Suprapubic skin (tissue), 4 donors: ENCODE results near the gene AAR2.

Experiments
- POLR2A ChIP-seq, 2 donors: fragments of 450-650 bp; IDR thresholded peaks; one replicate each; pipeline ENCODE4 v1.6.1; 2017; ENCODE audit warnings: antibody characterized with exemption in 2 of 2, mild to moderate bottlenecking in 2 of 2, moderate library complexity in 2 of 2
- POLR2AphosphoS5 ChIP-seq, 3 donors: sonication (generic); formaldehyde crosslinking; IDR thresholded peaks; one replicate each; pipeline ENCODE4 v1.6.1; 2017; ENCODE audit warnings: antibody characterized with exemption in 3 of 3
- TF ChIP-seq, protein P1 (sequence below), 2 donors: fragments of 200-600 bp in 1 of 2; fragments of 450-650 bp in 1 of 2; sonication (generic) in 1 of 2; IDR thresholded peaks; one replicate each; pipeline ENCODE4 v1.5.1; 2016 to 2019; ENCODE audit warnings: antibody characterized with exemption in 2 of 2, mild to moderate bottlenecking in 1 of 2, moderate library complexity in 1 of 2

DNA sequence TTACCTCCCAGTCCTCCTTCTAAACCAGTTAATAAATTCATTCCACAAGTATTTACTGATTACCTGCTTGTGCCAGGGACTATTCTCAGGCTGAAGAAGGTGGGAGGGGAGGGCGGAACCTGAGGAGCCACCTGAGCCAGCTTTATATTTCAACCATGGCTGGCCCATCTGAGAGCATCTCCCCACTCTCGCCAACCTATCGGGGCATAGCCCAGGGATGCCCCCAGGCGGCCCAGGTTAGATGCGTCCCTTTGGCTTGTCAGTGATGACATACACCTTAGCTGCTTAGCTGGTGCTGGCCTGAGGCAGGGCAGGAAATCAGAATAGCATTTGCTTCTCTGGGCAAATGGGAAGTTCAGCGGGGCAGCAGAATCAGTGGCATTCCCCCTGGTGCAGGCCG, 4.9 kb upstream of the AAR2 start:
- TF ChIP-seq POLR2A (IDR thresholded peaks at IDR 0.05) (no peak), POLR2AphosphoS5 (IDR thresholded peaks at IDR 0.05) (no peak)
- TF ChIP-seq, protein P1, sequence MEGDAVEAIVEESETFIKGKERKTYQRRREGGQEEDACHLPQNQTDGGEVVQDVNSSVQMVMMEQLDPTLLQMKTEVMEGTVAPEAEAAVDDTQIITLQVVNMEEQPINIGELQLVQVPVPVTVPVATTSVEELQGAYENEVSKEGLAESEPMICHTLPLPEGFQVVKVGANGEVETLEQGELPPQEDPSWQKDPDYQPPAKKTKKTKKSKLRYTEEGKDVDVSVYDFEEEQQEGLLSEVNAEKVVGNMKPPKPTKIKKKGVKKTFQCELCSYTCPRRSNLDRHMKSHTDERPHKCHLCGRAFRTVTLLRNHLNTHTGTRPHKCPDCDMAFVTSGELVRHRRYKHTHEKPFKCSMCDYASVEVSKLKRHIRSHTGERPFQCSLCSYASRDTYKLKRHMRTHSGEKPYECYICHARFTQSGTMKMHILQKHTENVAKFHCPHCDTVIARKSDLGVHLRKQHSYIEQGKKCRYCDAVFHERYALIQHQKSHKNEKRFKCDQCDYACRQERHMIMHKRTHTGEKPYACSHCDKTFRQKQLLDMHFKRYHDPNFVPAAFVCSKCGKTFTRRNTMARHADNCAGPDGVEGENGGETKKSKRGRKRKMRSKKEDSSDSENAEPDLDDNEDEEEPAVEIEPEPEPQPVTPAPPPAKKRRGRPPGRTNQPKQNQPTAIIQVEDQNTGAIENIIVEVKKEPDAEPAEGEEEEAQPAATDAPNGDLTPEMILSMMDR (IDR thresholded peaks at IDR 0.05) = no peak
